Activated gamma-delta T cell (primary cell): Measurements from ENCODE around the gene BBIP1.

Source experiments
- DNase-seq: peaks from one replicate; lab custom pipeline; 2025; lab: John Stamatoyannopoulos, UW

The BBIP1 gene

GRCh38 chr10:110863956-110864355 lies 55.0 kb downstream of the BBIP1 start:
- no peak for DNase-seq

- no peak for DNase-seq
Observed at GRCh38 chr10:110863361-110863760, 55.6 kb downstream of the BBIP1 start.

GRCh38 chr10:110862961-110863360 lies 56.0 kb downstream of the BBIP1 start:
- DNase-seq = no peak

- no peak for DNase-seq
Observed at GRCh38 chr10:110861930-110862649, 56.9 kb downstream of the BBIP1 start.

DNA sequence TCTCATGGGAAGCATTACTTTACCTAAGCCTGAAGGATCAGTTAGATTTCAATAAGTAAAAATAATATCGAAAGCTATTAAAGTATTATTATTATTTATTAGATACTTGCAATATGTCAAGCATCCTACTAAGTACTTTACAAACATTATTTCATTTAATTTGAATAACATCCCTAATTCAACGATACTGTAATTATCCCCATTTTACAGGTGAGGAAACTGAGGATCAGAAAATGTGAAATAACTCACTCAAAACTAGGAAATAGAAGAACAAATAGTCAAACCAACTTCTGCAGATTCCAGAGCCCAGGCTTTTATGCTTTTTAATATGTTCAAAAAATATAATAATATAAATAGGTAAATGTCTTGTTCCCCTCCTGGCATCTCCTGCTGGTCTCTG lies 57.5 kb downstream of the BBIP1 start:
- DNase-seq = no peak

DNA sequence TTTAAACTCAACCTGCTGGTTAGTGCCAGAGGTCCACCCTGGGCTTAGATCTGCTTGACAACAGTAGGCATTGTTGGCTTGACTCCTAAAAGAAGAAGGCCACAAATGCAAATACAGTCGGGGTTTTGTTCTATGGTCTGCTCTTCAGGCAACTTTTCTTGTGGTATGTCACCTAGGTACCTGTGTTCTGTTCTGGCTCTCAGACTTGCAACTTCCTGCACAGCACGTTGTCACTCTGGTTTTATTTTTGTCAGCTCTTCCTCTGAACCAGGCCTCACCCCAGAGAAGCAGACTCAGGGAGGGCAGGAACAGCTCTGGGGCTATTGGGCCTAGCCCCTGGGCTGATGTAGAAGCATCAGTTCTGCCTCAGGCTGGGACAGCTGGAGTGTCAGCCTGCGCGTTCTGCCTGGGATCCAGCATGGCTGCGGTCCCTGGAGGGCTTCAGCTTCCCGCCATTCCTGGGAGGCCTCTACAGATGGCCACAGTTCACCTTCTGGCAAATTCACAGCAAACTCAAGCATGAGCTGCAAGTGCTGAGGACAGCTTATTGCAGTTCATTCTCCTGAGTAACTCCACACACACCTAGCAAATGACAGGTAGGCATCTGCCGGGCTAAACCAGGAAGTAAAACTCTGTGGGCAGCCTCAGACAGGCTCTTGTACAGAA lies 58.3 kb downstream of the BBIP1 start:
- DNase-seq = no peak

DNA sequence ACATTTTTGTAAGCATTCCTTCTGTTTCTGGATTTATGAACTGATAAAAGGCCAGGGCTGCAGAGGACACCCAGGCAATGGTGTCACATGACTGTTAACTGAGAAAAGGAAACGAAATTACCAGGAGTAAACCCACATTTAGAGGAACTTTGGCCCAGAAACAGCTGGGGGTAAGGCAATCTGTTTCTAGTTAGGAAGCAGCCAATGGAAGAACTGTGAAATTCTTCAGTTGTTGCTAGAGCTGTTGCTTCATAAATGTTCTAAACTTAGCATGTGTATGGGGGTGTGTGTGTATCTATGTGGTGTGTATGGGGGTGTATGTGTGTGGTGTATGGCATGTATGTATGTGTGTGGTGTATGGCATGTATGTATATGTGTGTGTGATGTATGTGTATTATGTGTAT lies 59.0 kb downstream of the BBIP1 start:
- DNase-seq = no peak

DNA sequence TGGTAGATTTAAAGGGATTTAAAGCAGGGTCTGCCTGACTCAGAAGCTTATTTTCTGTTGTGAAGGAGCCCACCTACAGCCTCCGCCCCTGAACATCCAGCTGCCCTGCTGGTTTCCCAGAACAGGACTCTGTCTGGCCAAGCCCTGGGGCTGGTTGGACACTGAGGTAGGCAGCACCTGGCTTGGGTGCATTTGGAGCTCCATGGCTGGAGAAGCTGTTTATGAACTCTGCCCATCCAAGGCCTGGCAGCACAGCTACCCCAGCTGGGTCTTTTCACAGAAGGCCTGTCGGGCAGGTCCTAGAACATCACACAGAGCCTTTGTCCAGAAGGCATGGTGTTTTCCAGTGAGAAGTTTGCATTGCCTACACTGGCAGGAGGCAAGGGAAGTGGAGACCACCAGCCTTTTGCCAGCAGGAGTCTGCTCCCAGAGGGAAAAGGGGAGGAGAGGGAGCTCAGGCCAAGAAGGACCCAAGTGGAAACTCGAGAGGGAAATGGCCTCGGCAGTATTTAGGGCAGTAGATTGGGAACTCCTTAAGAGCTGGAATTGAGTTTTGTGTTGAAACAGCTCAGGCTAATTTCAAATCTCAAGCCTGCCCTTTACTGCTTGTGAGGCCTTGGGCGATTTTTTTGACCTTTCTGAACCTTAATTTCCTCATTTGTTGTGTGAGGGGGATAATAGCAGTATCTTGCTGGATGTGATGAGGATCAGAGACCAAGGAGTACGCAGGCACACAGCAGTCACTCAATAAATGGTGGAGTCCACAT lies 59.6 kb downstream of the BBIP1 start:
- no peak for DNase-seq

- DNase-seq = no peak
Observed at GRCh38 chr10:110858297-110858934, 60.6 kb downstream of the BBIP1 start.

GRCh38 chr10:110857265-110858171 lies 61.5 kb downstream of the BBIP1 start:
- no peak for DNase-seq

GRCh38 chr10:110853921-110854605 lies 64.9 kb downstream of the BBIP1 start:
- no peak for DNase-seq

DNA sequence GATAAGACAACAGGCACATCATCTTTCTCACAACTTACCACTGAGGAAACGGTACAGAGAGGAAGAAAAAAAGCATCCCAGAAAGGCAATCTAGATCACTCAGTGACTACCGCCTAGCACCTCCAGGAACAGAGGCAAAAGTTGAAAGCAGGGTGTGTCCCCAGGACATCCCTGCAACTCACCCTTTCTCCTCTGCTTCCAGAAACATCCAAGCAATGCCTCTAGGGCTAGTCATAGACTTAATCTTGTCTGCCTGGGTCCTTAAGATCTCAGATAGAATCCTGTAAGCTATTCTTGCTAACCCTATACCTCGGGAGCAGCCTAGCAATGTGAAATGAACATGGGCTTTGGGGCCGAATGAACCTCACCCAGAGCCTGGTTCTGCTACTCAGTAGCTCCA lies 66.0 kb downstream of the BBIP1 start:
- DNase-seq = no peak

DNA sequence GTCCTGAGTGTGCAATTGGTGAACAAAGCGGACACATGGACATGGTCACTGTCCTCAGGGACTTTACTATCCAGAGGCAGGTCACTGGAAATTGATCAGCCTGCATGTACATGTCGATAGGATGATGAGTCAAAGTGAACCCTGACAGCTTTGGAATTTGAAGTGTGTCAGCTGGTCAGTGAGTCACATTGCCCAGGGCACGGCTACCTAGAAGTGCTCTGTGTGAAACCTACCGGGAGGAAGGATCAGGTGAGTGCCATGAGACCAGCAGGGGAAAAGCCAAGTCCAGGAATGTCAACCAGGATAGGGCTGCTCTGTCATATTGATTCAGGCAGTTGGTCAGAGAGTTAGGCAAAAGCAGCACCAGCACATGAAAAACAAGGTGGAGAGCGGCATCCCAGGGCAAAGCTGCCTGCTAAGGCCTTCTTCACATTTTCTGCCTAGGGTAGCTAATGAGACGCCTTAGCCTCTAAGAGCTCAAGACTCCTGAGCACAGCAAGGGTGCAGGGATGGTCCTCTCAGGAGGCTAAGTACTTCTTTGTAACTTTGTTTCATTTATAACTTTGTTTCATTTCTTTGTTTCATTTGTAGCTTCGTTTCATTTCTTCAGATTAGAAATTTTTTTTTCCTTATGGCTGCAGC lies 66.6 kb downstream of the BBIP1 start:
- DNase-seq = no peak

GRCh38 chr10:110851020-110851612 lies 67.9 kb downstream of the BBIP1 start:
- DNase-seq = no peak

- no peak for DNase-seq
Observed at GRCh38 chr10:110850099-110850498, 68.9 kb downstream of the BBIP1 start.
